Stimulated activated effector memory CD8-positive, alpha-beta T cell treated with anti-CD3 and anti-CD28 coated beads, Interleukin-12 subunit alpha, Interleukin-12 subunit beta, amount 100 ng/mL, for 72 hours (primary cell): Measurements from ENCODE around the gene DNTTIP2.
"Not testable (repeated sequence)": the region's sequence is repeated elsewhere in the genome, so short reads cannot be mapped to it uniquely, and the experiment has no call there.

Experiments
- ATAC-seq: fragments of 150-1000 bp; cut with Tn5 transposase; 2 replicates; pipeline ENCODE4 v1.10.0; 2021
- DNase-seq, 2 donors: peaks; one replicate each; pipeline ENCODE4 v3.0.0; 2021 to 2022; ENCODE audit warnings: low spot score in 2 of 2
- H3K27ac Mint-ChIP-seq: one replicate; pipeline ENCODE4 v1.8.0; 2022; ENCODE audit warnings: mild to moderate bottlenecking, mixed read lengths
- H3K36me3 Mint-ChIP-seq: one replicate; pipeline ENCODE4 v1.8.0; 2022; ENCODE audit warnings: mild to moderate bottlenecking, mixed read lengths
- H3K4me1 Mint-ChIP-seq: one replicate; pipeline ENCODE4 v1.8.0; 2022; ENCODE audit warnings: mixed read lengths
- H3K4me3 Mint-ChIP-seq: one replicate; pipeline ENCODE4 v1.8.0; 2022; ENCODE audit warnings: mild to moderate bottlenecking, mixed read lengths
- H3K9me3 Mint-ChIP-seq: one replicate; pipeline ENCODE4 v1.8.0; 2022; ENCODE audit warnings: mixed read lengths

The DNTTIP2 gene, protein sequence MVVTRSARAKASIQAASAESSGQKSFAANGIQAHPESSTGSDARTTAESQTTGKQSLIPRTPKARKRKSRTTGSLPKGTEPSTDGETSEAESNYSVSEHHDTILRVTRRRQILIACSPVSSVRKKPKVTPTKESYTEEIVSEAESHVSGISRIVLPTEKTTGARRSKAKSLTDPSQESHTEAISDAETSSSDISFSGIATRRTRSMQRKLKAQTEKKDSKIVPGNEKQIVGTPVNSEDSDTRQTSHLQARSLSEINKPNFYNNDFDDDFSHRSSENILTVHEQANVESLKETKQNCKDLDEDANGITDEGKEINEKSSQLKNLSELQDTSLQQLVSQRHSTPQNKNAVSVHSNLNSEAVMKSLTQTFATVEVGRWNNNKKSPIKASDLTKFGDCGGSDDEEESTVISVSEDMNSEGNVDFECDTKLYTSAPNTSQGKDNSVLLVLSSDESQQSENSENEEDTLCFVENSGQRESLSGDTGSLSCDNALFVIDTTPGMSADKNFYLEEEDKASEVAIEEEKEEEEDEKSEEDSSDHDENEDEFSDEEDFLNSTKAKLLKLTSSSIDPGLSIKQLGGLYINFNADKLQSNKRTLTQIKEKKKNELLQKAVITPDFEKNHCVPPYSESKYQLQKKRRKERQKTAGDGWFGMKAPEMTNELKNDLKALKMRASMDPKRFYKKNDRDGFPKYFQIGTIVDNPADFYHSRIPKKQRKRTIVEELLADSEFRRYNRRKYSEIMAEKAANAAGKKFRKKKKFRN

DNA sequence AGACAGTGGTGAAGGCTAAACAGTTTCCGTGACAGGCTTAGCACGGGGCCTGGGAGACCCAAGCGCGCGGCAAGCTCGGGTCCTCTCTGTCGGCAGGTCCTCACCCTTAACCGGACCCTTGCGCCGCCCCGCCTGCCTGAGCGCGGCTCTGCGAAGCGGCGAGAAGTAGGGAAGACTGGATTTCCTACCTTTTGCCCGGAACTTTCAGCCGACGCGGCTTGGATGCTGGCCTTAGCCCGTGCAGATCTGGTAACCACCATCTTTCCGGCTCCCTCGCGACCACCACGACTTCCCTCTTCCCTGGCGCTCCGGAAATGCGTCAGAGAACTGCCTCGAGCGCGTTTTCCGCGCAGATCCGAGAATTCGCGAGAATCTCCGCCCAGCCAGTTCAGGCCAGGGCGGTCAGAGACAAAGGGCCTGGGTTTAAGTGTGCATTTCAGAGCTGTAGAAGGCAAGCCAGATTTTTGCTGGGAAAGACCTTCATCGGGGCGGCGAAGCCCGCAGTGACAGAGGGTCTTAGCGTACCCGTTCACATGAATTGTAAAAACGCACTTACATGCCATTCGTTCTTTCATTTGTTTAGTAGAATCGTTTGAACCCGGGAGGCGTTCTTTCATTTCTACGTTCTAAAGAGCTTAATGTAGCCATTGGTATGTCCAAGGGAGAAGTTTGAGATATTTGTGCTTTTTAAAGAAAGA, at the start of gene DNTTIP2:
Gene DNTTIP2, minus strand, starts transcription at position 318 of the 698 bp plus-strand sequence. Its CDS starts 58 bp downstream, at position 260.
- ATAC-seq (peak; percentile 96), DNase-seq (peak; percentile 79 to 92)
- Mint-ChIP-seq H3K36me3 (peaks cover 70% of the 10 kb centered on the region), H3K27ac (peak within 1 kb of the TSS; percentile 99), H3K4me1 (peaks cover 40% of the 10 kb centered on the region), H3K9me3 (no peaks in the 10 kb centered on the region), H3K4me3 (peak within 1 kb of the TSS; percentile 96)

DNA sequence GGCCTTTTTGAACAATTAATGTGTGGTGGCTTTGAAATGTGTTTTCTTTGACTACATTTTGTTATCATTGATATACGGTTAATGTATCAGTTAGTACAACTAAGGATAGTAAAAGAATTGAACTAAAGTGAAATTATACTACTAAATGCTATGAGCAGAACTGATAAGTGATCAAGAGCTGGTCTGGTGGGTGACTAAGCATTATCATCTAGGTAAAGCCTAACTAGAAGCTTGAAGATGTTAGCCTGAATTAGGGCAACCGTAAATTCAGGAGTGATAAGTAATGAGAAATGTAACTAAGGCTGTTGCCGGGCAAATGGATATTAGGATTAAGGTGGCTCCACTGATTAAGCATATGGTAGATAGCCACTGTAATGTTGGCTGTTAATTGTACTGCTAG, 46.2 kb upstream of the DNTTIP2 start:
- peaks cover 15% of the 10 kb centered on the region for H3K9me3 Mint-ChIP-seq
- H3K4me1 Mint-ChIP-seq, result no peaks in the 10 kb centered on the region
- no peak overlapping the region for H3K27ac Mint-ChIP-seq
- ATAC-seq, result no peak
- H3K36me3 Mint-ChIP-seq, result no peaks in the 10 kb centered on the region
- no peak overlapping the region for H3K4me3 Mint-ChIP-seq
- no peak for DNase-seq

DNA sequence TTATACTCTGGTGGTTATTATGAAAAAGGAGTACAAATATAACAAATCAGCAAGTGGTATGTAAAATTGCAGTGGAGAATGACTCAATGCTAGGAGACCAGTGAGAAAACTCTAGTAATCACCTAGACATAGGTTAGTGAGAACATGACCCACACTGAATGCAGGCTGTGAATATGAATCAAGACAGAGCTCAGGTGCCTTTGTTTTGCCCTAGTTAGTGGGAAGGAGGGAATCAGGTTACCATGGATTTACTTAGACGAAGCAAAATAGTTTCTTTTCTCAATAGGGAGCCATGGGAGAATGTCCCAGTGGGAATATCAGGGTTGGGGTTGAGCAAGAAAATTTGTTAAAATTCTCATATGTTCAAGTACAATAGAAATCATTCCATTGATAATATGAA, 40.8 kb upstream of the DNTTIP2 start:
- DNase-seq (no peak), ATAC-seq (no peak)
- H3K4me3 Mint-ChIP-seq, result no peak overlapping the region
- H3K9me3 Mint-ChIP-seq, result no peaks in the 10 kb centered on the region
- H3K36me3 Mint-ChIP-seq, result no peaks in the 10 kb centered on the region
- H3K27ac Mint-ChIP-seq, result no peak overlapping the region
- H3K4me1 Mint-ChIP-seq, result no peaks in the 10 kb centered on the region

DNA sequence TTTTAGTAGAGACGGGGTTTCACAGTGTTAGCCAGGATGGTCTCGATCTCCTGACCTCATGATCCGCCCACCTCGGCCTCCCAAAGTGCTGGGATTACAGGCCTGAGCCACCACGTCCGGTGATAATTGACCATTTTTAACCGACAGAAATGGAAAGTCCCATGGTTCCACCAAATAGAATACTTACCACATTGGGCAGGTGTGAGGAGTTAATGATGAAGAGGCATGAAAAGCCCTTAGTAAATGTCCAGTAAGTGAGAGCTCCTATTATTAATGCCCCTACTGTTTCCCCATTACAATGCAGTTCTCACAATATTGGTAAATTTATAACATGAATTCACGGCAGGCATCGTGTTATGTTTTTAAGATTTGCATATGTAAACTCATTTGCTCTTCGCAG, 38.3 kb upstream of the DNTTIP2 start:
- no peaks in the 10 kb centered on the region for H3K9me3 Mint-ChIP-seq
- no peaks in the 10 kb centered on the region for H3K4me1 Mint-ChIP-seq
- H3K27ac Mint-ChIP-seq, result no peak overlapping the region
- DNase-seq (no peak), ATAC-seq (no peak)
- H3K4me3 Mint-ChIP-seq, result no peak overlapping the region
- H3K36me3 Mint-ChIP-seq, result no peaks in the 10 kb centered on the region

DNA sequence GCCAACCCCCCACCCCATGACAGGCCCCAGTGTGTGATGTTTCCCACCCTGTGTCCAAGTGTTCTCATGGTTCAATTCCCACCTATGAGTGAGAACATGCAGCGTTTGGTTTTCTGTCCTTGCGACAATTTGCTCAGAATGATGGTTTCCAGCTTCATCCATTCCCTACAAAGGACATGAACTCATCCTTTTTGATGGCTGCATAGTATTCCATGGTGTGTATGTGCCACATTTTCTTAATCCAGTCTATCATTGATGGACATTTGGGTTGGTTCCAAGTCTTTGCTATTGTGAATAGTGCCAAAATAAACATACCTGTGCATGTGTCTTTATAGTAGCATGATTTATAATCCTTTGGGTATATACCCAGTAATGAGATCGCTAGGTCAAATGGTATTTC, 31.9 kb upstream of the DNTTIP2 start:
- H3K36me3 Mint-ChIP-seq, H3K27ac Mint-ChIP-seq, H3K9me3 Mint-ChIP-seq, H3K4me3 Mint-ChIP-seq, ATAC-seq, DNase-seq: not testable (repeated sequence)
- H3K4me1 Mint-ChIP-seq, result peaks cover 27% of the 10 kb centered on the region

DNA sequence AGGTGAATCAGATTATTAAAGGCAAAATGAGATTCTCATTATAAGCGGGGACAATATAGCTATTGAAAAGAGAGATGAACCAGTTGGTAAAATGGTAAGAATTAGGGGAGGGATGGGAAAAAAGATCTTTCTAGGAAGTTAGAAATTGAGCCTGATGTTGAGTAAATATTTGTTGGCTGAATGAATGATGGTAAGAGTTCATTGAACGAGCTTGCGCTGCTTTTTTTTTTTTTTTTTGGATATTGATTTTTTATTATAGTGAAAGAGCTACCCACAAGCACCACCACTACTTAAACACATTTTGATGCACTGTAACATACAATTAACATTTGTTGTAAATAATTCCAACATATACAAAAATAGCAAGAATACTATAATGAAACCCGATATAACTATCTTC, 31.3 kb upstream of the DNTTIP2 start:
- ATAC-seq (no peak), DNase-seq (no peak)
- Mint-ChIP-seq H3K9me3 (peaks cover 2% of the 10 kb centered on the region), H3K36me3 (peaks cover 6% of the 10 kb centered on the region), H3K4me3 (peak overlapping the region; percentile 74), H3K4me1 (peaks cover 29% of the 10 kb centered on the region), H3K27ac (peak overlapping the region; percentile 90)

DNA sequence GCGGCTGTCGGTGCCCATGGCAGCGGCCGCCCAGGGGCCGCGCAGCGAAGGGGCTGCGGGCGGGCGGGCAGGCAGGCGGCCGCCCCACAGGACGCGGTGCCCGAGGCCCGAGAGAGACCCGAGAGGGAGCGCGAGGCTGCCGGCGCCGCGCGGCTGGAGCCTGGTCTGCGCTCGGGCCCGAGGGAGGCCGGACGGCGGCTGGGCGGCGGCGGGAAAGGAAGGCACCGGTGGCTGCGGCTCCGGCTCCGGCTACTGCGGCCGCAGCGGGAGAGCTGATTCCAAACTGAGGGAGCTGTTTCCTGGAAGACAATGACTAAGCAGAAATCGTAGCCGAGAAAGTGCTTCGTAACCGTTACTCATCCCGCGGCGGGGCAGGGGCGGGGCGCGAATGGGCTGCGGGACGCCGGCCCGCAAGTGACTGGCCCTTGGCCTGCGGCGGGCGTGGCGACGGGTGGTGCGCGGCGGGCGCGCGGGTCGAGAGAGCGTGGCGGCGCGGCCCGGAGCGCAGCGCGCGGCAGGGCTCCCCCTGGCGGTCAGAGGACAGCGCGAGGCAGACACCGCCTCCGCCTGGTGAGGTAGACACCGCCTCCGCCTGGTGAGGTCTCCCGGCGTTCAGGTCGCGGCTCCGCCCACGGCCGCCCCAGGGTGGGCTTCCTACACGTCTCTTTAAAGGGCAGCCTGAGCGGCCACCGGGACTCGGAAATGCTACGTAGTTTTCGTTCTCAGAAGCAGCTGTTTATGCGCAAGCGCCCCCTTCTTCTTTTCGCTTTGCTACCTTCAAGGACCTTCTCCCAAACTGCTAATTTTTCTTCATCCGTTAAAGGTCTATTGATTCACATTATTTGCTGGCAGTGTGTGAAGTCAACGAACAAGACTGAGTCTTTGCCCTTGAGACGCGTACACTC, 30.4 kb upstream of the DNTTIP2 start, which contains the start of gene GCLM:
Gene GCLM, minus strand, starts transcription at position 285 of the 905 bp plus-strand sequence. Its CDS starts 267 bp downstream, at position 18.
- H3K4me3 Mint-ChIP-seq, result peak within 1 kb of the TSS; percentile 74
- H3K36me3 Mint-ChIP-seq, result peaks cover 6% of the 10 kb centered on the region
- peak within 1 kb of the TSS; percentile 90 for H3K27ac Mint-ChIP-seq
- ATAC-seq, result peak; percentile 93
- peak; percentile 94 to 97 for DNase-seq
- H3K4me1 Mint-ChIP-seq, result peaks cover 35% of the 10 kb centered on the region
- peaks cover 2% of the 10 kb centered on the region for H3K9me3 Mint-ChIP-seq

DNA sequence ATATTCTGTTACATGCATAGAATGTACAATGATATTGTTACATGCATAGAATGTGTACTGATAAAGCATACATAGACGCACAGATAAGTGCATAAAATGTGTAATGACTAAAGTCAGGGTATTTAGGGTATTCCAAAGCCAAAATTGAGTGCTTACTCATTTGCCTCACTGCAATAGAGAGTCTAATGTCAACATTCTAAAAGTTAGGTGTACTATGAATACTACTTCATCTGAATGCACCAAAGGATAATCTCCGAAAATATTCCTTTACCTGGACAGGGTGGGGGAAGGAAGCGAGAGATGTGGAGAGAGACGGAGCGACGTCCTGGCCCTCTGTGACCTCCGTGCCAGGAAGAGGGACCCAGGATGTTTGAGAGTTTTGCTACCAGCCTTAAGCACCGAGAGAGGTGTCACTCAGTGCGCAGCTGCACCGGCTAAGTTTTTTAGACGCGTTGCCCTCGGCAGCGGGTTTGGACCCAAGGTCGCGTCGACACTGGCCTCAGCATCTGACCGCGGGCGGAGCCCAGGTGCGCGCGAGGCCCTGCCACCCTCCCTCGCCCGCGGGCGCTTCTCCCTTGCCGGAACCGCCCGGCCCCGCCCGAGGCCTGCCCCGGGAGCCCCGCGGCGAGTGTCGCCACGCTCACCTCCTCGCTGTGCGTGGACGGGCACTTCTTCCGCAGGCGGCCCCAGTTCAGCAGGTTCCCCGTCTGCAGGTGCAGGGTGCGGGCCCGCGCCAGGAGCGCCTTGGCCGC, 29.6 kb upstream of the DNTTIP2 start:
- H3K4me1 Mint-ChIP-seq, result peaks cover 41% of the 10 kb centered on the region
- peak overlapping the region; percentile 87 for H3K27ac Mint-ChIP-seq
- peaks cover 2% of the 10 kb centered on the region for H3K9me3 Mint-ChIP-seq
- H3K36me3 Mint-ChIP-seq, result peaks cover 6% of the 10 kb centered on the region
- DNase-seq (peak; percentile 45 to 80), ATAC-seq (peak; percentile 62)
- H3K4me3 Mint-ChIP-seq, result peak overlapping the region; percentile 74

DNA sequence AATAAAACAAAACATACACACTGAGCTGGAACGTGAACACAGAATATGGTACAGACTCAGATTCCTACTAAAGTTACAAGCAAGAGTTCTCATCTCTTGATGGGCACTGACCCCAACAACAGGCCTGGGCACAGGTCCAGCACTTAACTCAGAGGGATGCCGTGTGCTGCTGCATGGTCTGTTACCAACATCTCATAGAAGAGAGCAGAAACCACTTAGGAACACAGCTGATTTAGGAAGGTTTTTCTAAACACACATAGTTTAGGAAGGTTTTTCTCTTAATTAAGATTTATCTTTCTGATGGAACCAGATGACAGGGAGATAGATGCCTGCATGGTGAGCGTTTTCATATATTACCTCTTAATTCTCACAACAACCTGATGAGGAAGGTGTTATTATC, 28.7 kb upstream of the DNTTIP2 start:
- peak overlapping the region; percentile 29 for H3K27ac Mint-ChIP-seq
- ATAC-seq (no peak), DNase-seq (no peak)
- H3K9me3 Mint-ChIP-seq, result peaks cover 2% of the 10 kb centered on the region
- peaks cover 41% of the 10 kb centered on the region for H3K4me1 Mint-ChIP-seq
- peak overlapping the region; percentile 74 for H3K4me3 Mint-ChIP-seq
- H3K36me3 Mint-ChIP-seq, result peaks cover 6% of the 10 kb centered on the region

DNA sequence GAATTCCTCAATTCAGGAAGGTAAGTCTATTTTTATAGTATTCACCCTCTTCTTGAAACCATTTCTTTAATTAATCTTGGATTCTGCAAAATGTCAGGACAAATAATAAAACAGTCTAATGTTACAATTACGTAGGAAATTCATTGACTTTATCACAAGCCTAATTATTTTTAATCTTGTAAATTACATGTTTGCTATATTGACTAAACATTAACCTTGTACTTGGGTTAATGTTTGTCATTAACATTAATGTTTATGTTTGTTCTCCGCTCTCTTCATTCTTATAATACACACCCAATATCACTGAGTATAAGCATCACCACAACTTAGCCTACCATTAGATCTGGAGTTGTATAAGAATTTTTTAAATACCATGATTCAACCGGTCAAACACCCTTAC, 27.5 kb upstream of the DNTTIP2 start:
- Mint-ChIP-seq H3K4me3 (peak overlapping the region; percentile 74), H3K9me3 (peaks cover 2% of the 10 kb centered on the region), H3K27ac (peak overlapping the region; percentile 12), H3K4me1 (peaks cover 41% of the 10 kb centered on the region), H3K36me3 (peaks cover 6% of the 10 kb centered on the region)
- DNase-seq (no peak), ATAC-seq (no peak)

DNA sequence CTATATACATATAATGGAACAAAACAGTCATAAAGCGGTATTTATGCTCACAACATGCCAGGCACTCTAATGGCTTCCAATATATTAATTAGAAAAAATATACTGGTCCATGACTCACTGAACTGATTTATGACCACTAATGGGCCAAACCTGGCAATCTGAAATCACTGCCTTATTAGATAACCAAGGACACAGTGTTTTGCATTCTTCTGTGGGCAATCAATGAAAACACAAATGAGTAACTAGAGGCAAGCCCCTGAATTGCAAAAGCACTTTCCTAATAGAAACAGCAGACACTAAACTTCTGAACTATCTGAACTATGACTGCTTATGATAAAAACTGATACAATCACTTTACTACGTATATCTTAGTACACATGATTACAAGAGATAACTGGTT, 26.7 kb upstream of the DNTTIP2 start:
- Mint-ChIP-seq H3K9me3 (peaks cover 2% of the 10 kb centered on the region), H3K27ac (no peak overlapping the region), H3K4me1 (peaks cover 41% of the 10 kb centered on the region), H3K36me3 (peaks cover 14% of the 10 kb centered on the region), H3K4me3 (no peak overlapping the region)
- ATAC-seq, result no peak
- DNase-seq, result no peak

DNA sequence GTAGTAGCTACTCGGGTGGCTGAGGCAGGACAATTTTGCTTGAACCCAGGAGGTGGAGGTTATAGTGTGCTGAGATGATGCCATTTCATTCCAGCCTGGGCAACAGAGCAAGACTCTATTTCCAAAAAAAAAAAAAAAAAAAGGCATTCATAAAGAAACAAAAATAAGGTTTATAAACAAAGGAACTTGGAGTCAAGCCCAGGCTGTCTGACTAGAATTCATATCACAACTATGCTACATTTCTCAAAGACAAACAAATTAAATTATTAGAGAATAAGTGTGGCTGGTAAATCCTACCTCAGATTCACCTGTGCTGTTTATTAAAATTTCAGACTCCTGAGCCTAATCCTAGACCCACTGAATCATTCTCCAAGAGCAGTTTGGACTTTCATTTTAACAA, 26.0 kb upstream of the DNTTIP2 start:
- no peak for ATAC-seq
- DNase-seq, result no peak
- Mint-ChIP-seq H3K4me3 (peak overlapping the region; percentile 22), H3K4me1 (peaks cover 38% of the 10 kb centered on the region), H3K36me3 (peaks cover 20% of the 10 kb centered on the region), H3K9me3 (peaks cover under 1% of the 10 kb centered on the region), H3K27ac (peak overlapping the region; percentile 76)

DNA sequence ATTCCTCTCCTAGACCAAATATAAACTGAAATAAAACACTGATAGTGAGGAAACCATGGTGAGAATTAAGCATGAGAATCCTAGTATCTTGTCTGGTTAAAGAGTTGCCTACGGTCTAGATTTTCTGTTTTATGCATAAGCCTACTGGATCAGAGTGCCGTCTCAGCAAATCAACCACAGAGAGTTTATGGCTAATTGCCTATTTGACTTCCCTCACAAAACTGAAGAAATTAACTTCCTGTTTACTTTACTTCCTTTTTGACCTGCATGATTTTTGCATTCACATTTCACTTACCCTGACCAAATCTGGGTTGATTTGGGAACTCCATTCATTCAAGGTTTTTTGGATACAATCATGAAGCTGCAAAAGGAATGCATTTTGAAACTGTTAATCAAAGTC, 25.2 kb upstream of the DNTTIP2 start:
- H3K4me3 Mint-ChIP-seq, result peak overlapping the region; percentile 22
- no peaks in the 10 kb centered on the region for H3K9me3 Mint-ChIP-seq
- DNase-seq, result no peak
- H3K27ac Mint-ChIP-seq, result peak overlapping the region; percentile 76
- H3K4me1 Mint-ChIP-seq, result peaks cover 37% of the 10 kb centered on the region
- H3K36me3 Mint-ChIP-seq, result peaks cover 28% of the 10 kb centered on the region
- no peak for ATAC-seq
